Measurements from ENCODE around the gene FOXL2NB. TPM values are rescaled to one million over a fixed set of nuclear protein-coding genes. Genes with fewer than 3 reads are reported as not detected.
A peak's percentile ranks its signal among the peaks of the same experiment; 100 is the strongest.

The FOXL2NB gene
- total RNA-seq, 3 donors from 2014 or later (not counting 1 experiment from before 2014, with no cell fraction given) = not detected

DNA sequence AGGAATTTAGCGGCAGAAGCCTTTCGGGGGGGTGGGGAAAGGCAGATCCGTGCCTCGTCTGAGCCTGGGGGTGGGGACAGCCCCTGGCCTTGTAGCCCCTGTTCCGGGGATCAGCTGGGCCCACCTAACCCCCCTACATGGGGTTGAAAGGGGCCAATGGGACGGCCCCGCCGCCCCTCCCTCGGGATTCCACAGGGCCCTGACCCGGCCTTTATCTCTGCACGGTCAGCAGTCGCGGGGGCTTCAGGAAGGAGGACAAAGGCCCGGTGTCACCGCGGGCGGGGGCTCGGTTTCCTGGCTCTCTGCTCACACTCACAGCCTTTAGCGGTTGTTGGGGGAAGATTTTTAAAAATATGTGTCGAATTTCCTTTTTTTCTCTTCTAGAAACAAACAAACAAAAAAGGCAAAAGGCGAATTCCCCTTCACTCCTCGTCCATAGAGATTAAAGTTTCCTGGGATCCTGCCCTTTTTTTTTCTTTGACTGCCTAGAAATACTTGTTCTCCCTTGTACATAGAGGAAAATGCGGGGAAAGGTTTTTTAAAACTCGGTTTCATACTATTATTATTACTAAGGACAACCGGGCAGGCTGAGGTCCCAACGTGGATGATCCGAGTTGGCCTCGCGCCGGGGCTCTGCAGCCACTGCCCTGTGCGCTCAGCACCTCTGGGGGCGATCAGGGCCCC, 8.0 kb upstream of the FOXL2NB start:
- 2% methylated on average over 24 of the region's 32 CpGs for WGBS (ENCODE audit: insufficient coverage)
- Mint-ChIP-seq H3K36me3 (no peaks in the 10 kb centered on the region), H3K4me1 (peaks cover 22 to 45% of the 10 kb centered on the region in 2 donors), H3K9me3 (no peaks in the 10 kb centered on the region), H3K4me3 (peak overlapping the region; percentile 78), H3K27ac (no peak overlapping the region), H3K27me3 (ENCODE audit: low read depth in 2 of 2) (peaks cover 79 to 81% of the 10 kb centered on the region in 2 donors)
- Histone ChIP-seq H3K36me3 (ENCODE audit: control insufficient read depth, insufficient read depth, low read length) (no peaks in the 10 kb centered on the region), H3K4me1 (ENCODE audit: control insufficient read depth, insufficient read depth, low read length) (peaks cover 48% of the 10 kb centered on the region), H3K27ac (ENCODE audit: low read length) (no peak overlapping the region), H3K9me3 (ENCODE audit: control insufficient read depth, insufficient read depth, low read length) (no peaks in the 10 kb centered on the region), H3K27me3 (ENCODE audit: control insufficient read depth, insufficient read depth, low read length) (peaks cover 93% of the 10 kb centered on the region), H3K4me3 (ENCODE audit: low read length) (no peak overlapping the region)
- no peak for ATAC-seq
- DNase-seq = no peak
- TF ChIP-seq, protein P1, sequence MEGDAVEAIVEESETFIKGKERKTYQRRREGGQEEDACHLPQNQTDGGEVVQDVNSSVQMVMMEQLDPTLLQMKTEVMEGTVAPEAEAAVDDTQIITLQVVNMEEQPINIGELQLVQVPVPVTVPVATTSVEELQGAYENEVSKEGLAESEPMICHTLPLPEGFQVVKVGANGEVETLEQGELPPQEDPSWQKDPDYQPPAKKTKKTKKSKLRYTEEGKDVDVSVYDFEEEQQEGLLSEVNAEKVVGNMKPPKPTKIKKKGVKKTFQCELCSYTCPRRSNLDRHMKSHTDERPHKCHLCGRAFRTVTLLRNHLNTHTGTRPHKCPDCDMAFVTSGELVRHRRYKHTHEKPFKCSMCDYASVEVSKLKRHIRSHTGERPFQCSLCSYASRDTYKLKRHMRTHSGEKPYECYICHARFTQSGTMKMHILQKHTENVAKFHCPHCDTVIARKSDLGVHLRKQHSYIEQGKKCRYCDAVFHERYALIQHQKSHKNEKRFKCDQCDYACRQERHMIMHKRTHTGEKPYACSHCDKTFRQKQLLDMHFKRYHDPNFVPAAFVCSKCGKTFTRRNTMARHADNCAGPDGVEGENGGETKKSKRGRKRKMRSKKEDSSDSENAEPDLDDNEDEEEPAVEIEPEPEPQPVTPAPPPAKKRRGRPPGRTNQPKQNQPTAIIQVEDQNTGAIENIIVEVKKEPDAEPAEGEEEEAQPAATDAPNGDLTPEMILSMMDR (IDR thresholded peaks at IDR 0.05) = no peak
- intact Hi-C loops (cut with micrococcal nuclease) = no loop called here

DNA sequence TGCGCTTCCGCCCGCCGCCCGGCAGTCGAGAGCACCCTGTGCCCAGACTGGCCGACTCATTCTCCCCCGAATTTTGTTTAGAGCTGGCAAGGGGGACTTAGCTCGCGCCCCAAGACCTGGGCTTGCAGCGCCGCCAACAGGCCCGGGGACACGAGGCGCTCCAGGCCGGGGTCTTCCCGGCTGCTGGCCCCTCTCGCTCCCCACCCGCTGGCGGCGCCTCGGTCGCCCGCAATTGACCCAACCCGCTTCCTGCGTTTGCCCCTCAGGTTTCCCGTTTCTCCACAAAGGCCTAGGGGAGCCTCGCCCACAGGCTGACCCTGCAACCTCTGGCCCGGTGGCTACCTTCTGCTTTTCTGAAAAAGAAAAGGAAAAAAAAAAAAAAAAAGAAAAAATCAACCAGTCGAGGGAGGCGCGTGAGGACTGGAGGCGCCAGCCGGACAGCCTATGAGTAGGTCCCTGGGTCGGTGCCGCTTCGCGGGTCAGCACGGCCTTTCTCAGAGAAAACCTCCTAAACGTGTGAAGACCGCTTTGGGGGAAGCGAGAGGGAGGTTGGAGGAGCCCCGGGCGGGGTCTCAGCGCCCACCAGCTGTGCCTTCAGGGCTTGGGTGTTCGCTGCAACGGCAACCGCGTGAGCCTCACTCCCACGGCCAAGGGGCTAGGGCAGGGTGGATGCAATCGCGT, 7.3 kb upstream of the FOXL2NB start:
- peaks cover 29 to 52% of the 10 kb centered on the region in 2 donors for H3K4me1 Mint-ChIP-seq
- no peaks in the 10 kb centered on the region for H3K9me3 Mint-ChIP-seq
- H3K4me1 ChIP-seq (ENCODE audit: control insufficient read depth, insufficient read depth, low read length) = peaks cover 54% of the 10 kb centered on the region
- DNase-seq (peak; percentile 13 to 22), ATAC-seq (no peak)
- no peaks in the 10 kb centered on the region for H3K36me3 Mint-ChIP-seq
- no peaks in the 10 kb centered on the region for H3K36me3 ChIP-seq (ENCODE audit: control insufficient read depth, insufficient read depth, low read length)
- H3K27ac ChIP-seq (ENCODE audit: low read length) = no peak overlapping the region
- TF ChIP-seq, protein P1 (IDR thresholded peaks at IDR 0.05) = no peak
- peaks cover 98% of the 10 kb centered on the region for H3K27me3 ChIP-seq (ENCODE audit: control insufficient read depth, insufficient read depth, low read length)
- H3K9me3 ChIP-seq (ENCODE audit: control insufficient read depth, insufficient read depth, low read length) = no peaks in the 10 kb centered on the region
- intact Hi-C loops (cut with micrococcal nuclease) = no loop called here
- WGBS (ENCODE audit: insufficient coverage) = 3% methylated on average over 50 of the region's 52 CpGs
- H3K4me3 ChIP-seq (ENCODE audit: low read length) = no peak overlapping the region
- H3K27me3 Mint-ChIP-seq (ENCODE audit: low read depth in 2 of 2) = peaks cover 83 to 85% of the 10 kb centered on the region in 2 donors
- H3K4me3 Mint-ChIP-seq = no peak overlapping the region
- H3K27ac Mint-ChIP-seq = no peak overlapping the region

DNA sequence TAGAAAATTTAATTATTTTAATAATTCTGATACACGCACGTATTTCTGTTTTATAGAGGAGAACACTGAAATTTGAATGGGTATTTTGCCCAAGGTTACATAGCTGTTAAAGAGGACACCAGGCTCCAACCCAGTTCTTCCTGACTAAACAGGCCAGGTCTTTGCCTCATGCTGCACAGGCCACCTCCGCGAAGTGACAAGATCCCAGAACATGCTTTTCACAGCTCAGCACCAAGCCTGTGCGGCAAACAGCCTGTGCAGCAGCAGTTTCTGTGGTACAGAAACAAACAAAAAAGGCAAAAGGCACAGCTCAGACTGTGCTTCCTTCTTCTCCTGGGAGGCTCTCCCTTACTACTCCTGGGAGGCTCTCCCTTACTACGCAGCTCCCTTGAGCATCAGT, 6.6 kb upstream of the FOXL2NB start:
- Mint-ChIP-seq H3K27me3 (ENCODE audit: low read depth in 2 of 2) (peaks cover 83 to 86% of the 10 kb centered on the region in 2 donors), H3K4me1 (peaks cover 36 to 59% of the 10 kb centered on the region in 2 donors), H3K36me3 (no peaks in the 10 kb centered on the region), H3K9me3 (no peaks in the 10 kb centered on the region), H3K4me3 (no peak overlapping the region), H3K27ac (no peak overlapping the region)
- no peaks in the 10 kb centered on the region for H3K36me3 ChIP-seq (ENCODE audit: control insufficient read depth, insufficient read depth, low read length)
- DNase-seq = no peak
- H3K27me3 ChIP-seq (ENCODE audit: control insufficient read depth, insufficient read depth, low read length) = peaks cover 98% of the 10 kb centered on the region
- no peak overlapping the region for H3K4me3 ChIP-seq (ENCODE audit: low read length)
- no peaks in the 10 kb centered on the region for H3K9me3 ChIP-seq (ENCODE audit: control insufficient read depth, insufficient read depth, low read length)
- ATAC-seq = no peak
- TF ChIP-seq, protein P1 (IDR thresholded peaks at IDR 0.05) = no peak
- no peak overlapping the region for H3K27ac ChIP-seq (ENCODE audit: low read length)
- H3K4me1 ChIP-seq (ENCODE audit: control insufficient read depth, insufficient read depth, low read length) = peaks cover 62% of the 10 kb centered on the region
- 59% methylated on average over 6 of the region's 6 CpGs for WGBS (ENCODE audit: insufficient coverage)
- intact Hi-C loops (cut with micrococcal nuclease) = no loop called here

All from natural killer cell (primary cell).